SK-N-MC (cell line): ENCODE results near the gene HOXB1.

Experiments used
- DNase-seq: peaks from one replicate; pipeline ENCODE4 v3.0.0-alpha.2; 2011; ENCODE audit warnings: low read depth, low spot score
- H3K27ac ChIP-seq: fragments of 200-600 bp; sonication (generic); 2 replicates; pipeline ENCODE4 v1.5.1; 2016; ENCODE audit warnings: mixed run types
- H3K36me3 ChIP-seq: fragments of 200-600 bp; sonication (generic); 2 replicates; pipeline ENCODE4 v1.6.1; 2017; ENCODE audit warnings: antibody characterized with exemption, low read length, mixed read lengths; ENCODE audit not compliant: insufficient read depth
- H3K4me3 ChIP-seq: fragments of 200-600 bp; sonication (generic); 2 replicates; pipeline ENCODE4 v1.5.1; 2016
- H3K9ac ChIP-seq: fragments of 200-600 bp; sonication (generic); 2 replicates; pipeline ENCODE4 v1.8.0; 2017; ENCODE audit warnings: mixed run types, mixed read lengths; ENCODE audit not compliant: insufficient read length
- H3K9me3 ChIP-seq: fragments of 200-600 bp; sonication (generic); 2 replicates; pipeline ENCODE4 v1.6.1; 2017; ENCODE audit warnings: low read depth, mild to moderate bottlenecking, antibody characterized with exemption, low read length, moderate library complexity, mixed read lengths
- EZH2 ChIP-seq: fragments of 200-600 bp; sonication (generic); IDR thresholded peaks from one replicate; pipeline ENCODE4 v1.6.1; 2017; ENCODE audit warnings: antibody characterized with exemption
- FOXP2 ChIP-seq: optimal IDR thresholded peaks from 2 replicates; pipeline ENCODE3; 2011; ENCODE audit warnings: mild to moderate bottlenecking, moderate library complexity; ENCODE audit not compliant: insufficient read depth; ENCODE audit errors: extremely low read length, control extremely low read depth
- POLR2AphosphoS5 ChIP-seq: IDR thresholded peaks from 2 replicates; pipeline ENCODE4 v1.6.1; 2012; ENCODE audit warnings: mild to moderate bottlenecking, low read depth, low read length, borderline replicate concordance

The HOXB1 gene

GRCh38 chr17:48530887-48531272 is at the start of gene HOXB1:
TSS of gene HOXB1 (minus strand) at chr17:48531011. CDS start at chr17:48530904, 107 bp downstream.
- TF ChIP-seq FOXP2 (no peak), EZH2 (no peak), POLR2AphosphoS5 (no peak)
- H3K36me3 ChIP-seq, result no peaks in the 10 kb centered on the region
- H3K9ac ChIP-seq, result no peak within 1 kb of the TSS
- no peaks in the 10 kb centered on the region for H3K9me3 ChIP-seq
- no peak within 1 kb of the TSS for H3K27ac ChIP-seq
- H3K4me3 ChIP-seq, result no peak within 1 kb of the TSS
- DNase-seq, result no peak

- Histone ChIP-seq H3K4me3 (no peak overlapping the region), H3K36me3 (peaks cover 6% of the 10 kb centered on the region; the same call in 1 of the 2 replicates), H3K9me3 (no peaks in the 10 kb centered on the region), H3K27ac (no peak overlapping the region), H3K9ac (no peak overlapping the region)
- DNase-seq, result no peak
- TF ChIP-seq EZH2, result no peak
- no peak for TF ChIP-seq FOXP2
- TF ChIP-seq POLR2AphosphoS5, result no peak
Observed at GRCh38 chr17:48579760-48580554, 49.1 kb upstream of the HOXB1 start.

- Histone ChIP-seq H3K27ac (no peak overlapping the region), H3K9me3 (no peaks in the 10 kb centered on the region), H3K36me3 (peaks cover 6% of the 10 kb centered on the region; the same call in 1 of the 2 replicates), H3K9ac (no peak overlapping the region), H3K4me3 (no peak overlapping the region)
- no peak for DNase-seq
- TF ChIP-seq FOXP2, result no peak
Observed at GRCh38 chr17:48579471-48579759, 48.6 kb upstream of the HOXB1 start.

GRCh38 chr17:48578616-48579470 is 48.0 kb upstream of the HOXB1 start:
- H3K9ac ChIP-seq, result peak overlapping the region; percentile 82
- H3K4me3 ChIP-seq, result peak overlapping the region; percentile 94
- H3K9me3 ChIP-seq, result no peaks in the 10 kb centered on the region
- peaks cover 6% of the 10 kb centered on the region; the same call in 1 of the 2 replicates for H3K36me3 ChIP-seq
- no peak overlapping the region for H3K27ac ChIP-seq
- TF ChIP-seq EZH2 (no peak), FOXP2 (no peak), POLR2AphosphoS5 (no peak; the same call in 1 of the 2 replicates)
- no peak for DNase-seq

GRCh38 chr17:48577946-48578615 is 47.3 kb upstream of the HOXB1 start, which contains the start of gene HOXB4:
TSS of gene HOXB4 (minus strand) at chr17:48578350. CDS start at chr17:48578319, 31 bp downstream.
- no peak for TF ChIP-seq EZH2
- TF ChIP-seq POLR2AphosphoS5, result peak; percentile 38; the same call in 1 of the 2 replicates
- DNase-seq, result peak; percentile 28
- no peak within 1 kb of the TSS for H3K27ac ChIP-seq
- H3K4me3 ChIP-seq, result peak within 1 kb of the TSS; percentile 94
- H3K9ac ChIP-seq, result peak within 1 kb of the TSS; percentile 82
- peaks cover 6% of the 10 kb centered on the region; the same call in 1 of the 2 replicates for H3K36me3 ChIP-seq
- no peaks in the 10 kb centered on the region for H3K9me3 ChIP-seq

- Histone ChIP-seq H3K9me3 (no peaks in the 10 kb centered on the region), H3K9ac (peak overlapping the region; percentile 24), H3K4me3 (peak overlapping the region; percentile 94), H3K27ac (no peak overlapping the region), H3K36me3 (peaks cover 6% of the 10 kb centered on the region; the same call in 1 of the 2 replicates)
- TF ChIP-seq EZH2, result no peak
- DNase-seq, result no peak
Observed at GRCh38 chr17:48577330-48577945, 46.6 kb upstream of the HOXB1 start.

- no peak overlapping the region for H3K27ac ChIP-seq
- no peaks in the 10 kb centered on the region for H3K9me3 ChIP-seq
- peak overlapping the region; percentile 24 for H3K9ac ChIP-seq
- DNase-seq, result no peak
- TF ChIP-seq POLR2AphosphoS5 (no peak), EZH2 (no peak), FOXP2 (no peak)
- H3K36me3 ChIP-seq, result peaks cover 9% of the 10 kb centered on the region; the same call in 1 of the 2 replicates
- peak overlapping the region; percentile 94 for H3K4me3 ChIP-seq
Observed at GRCh38 chr17:48576479-48577309, 45.9 kb upstream of the HOXB1 start.
